PC-3 (cell line): ENCODE results near the gene SCO1. TPM values are rescaled to one million over a fixed set of nuclear protein-coding genes. Genes with fewer than 3 reads are reported as not detected.

Source experiments
- ATAC-seq: fragments of 200-7000 bp; cut with Tn5 transposase; 2 replicates; pipeline ENCODE4 v1.9.1; 2020; ENCODE audit warnings: mild to moderate bottlenecking, moderate library complexity
- BruUV-seq: library from RNA; stranded (reverse); fragments of 400-500 nt; replicated peaks from 2 replicates; lab custom pipeline; 2021; lab: Mats Ljungman, UMichigan
- CTCF ChIA-PET: fragments of 300-600 bp; sonication (Branson Sonifier 250); formaldehyde crosslinking; loops from one replicate; lab custom pipeline; 2022; ENCODE audit warnings: antibody characterized with exemption; lab: Charles Lee
- POLR2A ChIA-PET: fragments of 300-600 bp; sonication (Branson Sonifier 250); formaldehyde crosslinking; loops from one replicate; lab custom pipeline; 2022; ENCODE audit warnings: antibody characterized with exemption; ENCODE audit not compliant: unreplicated experiment; lab: Charles Lee
- DNase-seq: peaks from one replicate; pipeline ENCODE4 v3.0.0-alpha.2; 2015
- H2AFZ ChIP-seq: fragments of 300-600 bp; sonication (generic); 2 replicates; pipeline ENCODE4 v1.6.0; 2016; ENCODE audit warnings: antibody characterized with exemption, low read length
- H3F3A ChIP-seq: fragments of 300-600 bp; sonication (generic); one replicate; pipeline ENCODE4 v1.6.0; 2017; ENCODE audit warnings: antibody characterized with exemption, low read length, control low read depth, mild to moderate bottlenecking; ENCODE audit not compliant: unreplicated experiment
- H3K27ac ChIP-seq: fragments of 300-600 bp; sonication (generic); 2 replicates; pipeline ENCODE4 v1.5.1; 2016; ENCODE audit warnings: mild to moderate bottlenecking, low read length
- H3K27me3 ChIP-seq: fragments of 300-600 bp; sonication (generic); 2 replicates; pipeline ENCODE4 v1.6.1; 2016; ENCODE audit warnings: low read length, mixed read lengths
- H3K36me3 ChIP-seq: fragments of 300-600 bp; sonication (generic); 2 replicates; pipeline ENCODE4 v1.6.1; 2016; ENCODE audit warnings: low read depth, mixed run types, low read length, mixed read lengths
- H3K4me1 ChIP-seq: fragments of 300-600 bp; sonication (generic); 2 replicates; pipeline ENCODE4 v1.5.1; 2016; ENCODE audit warnings: low read length; ENCODE audit not compliant: insufficient read depth
- H3K4me2 ChIP-seq: fragments of 300-600 bp; sonication (generic); 2 replicates; pipeline ENCODE4 v1.6.0; 2016; ENCODE audit warnings: low read length
- H3K4me3 ChIP-seq: fragments of 300-600 bp; sonication (generic); 2 replicates; pipeline ENCODE4 v1.5.1; 2016; ENCODE audit warnings: mild to moderate bottlenecking, low read length, mixed read lengths
- H3K79me2 ChIP-seq: fragments of 300-600 bp; sonication (generic); 2 replicates; pipeline ENCODE4 v1.6.1; 2017; ENCODE audit warnings: low read length, mixed read lengths
- H3K9ac ChIP-seq: fragments of 300-600 bp; sonication (generic); 2 replicates; pipeline ENCODE4 v1.6.0; 2016; ENCODE audit warnings: mild to moderate bottlenecking, low read length
- H3K9me2 ChIP-seq: fragments of 300-600 bp; sonication (generic); replicated peaks from 2 replicates; pipeline ENCODE4 v1.6.1; 2016; ENCODE audit warnings: mixed run types, low read length, mixed read lengths
- H3K9me3 ChIP-seq: fragments of 300-600 bp; sonication (generic); 2 replicates; pipeline ENCODE4 v1.6.1; 2016; ENCODE audit warnings: low read length, mixed read lengths
- H4K20me1 ChIP-seq: fragments of 300-600 bp; sonication (generic); 2 replicates; pipeline ENCODE4 v1.6.1; 2016; ENCODE audit warnings: low read length, mixed read lengths
- CTCF ChIP-seq: fragments of 300-600 bp; sonication (generic); conservative IDR thresholded peaks from 2 replicates; pipeline ENCODE4 v1.5.1; 2017; ENCODE audit warnings: antibody characterized with exemption, low read depth, mild to moderate bottlenecking, low read length
- EZH2 ChIP-seq: fragments of 300-600 bp; sonication (generic); IDR thresholded peaks from one replicate; pipeline ENCODE4 v1.6.1; 2017; ENCODE audit warnings: antibody characterized with exemption, mild to moderate bottlenecking, low read length; ENCODE audit not compliant: unreplicated experiment
- EZH2phosphoT487 ChIP-seq: fragments of 300-600 bp; sonication (generic); IDR thresholded peaks from 2 replicates; pipeline ENCODE4 v1.6.1; 2018; ENCODE audit warnings: mild to moderate bottlenecking, antibody characterized with exemption, low read length, borderline replicate concordance
- intact Hi-C: fragments of 100-400 bp; cut with micrococcal nuclease; formaldehyde crosslinking; loops from 2 replicates; pipeline ENCODE4 v1.9.0; 2023
- total RNA-seq: library from RNA; depleted of rRNA; stranded (reverse); fragments of >200 nt; gene quantifications from 2 replicates; pipeline ENCODE4 v1.2.3, GENCODE V29; 2014; rRNA removed

SCO1 gene
- total RNA-seq, 1 experiment from 2014 or later = 59.7 TPM

GRCh38 chr17:10622617-10623485, 74.5 kb downstream of the SCO1 start:
- Histone ChIP-seq H4K20me1 (no peaks in the 10 kb centered on the region), H3K4me2 (no peak overlapping the region), H3K27me3 (no peaks in the 10 kb centered on the region), H3K9ac (no peak overlapping the region), H3F3A (no peaks in the 10 kb centered on the region), H3K79me2 (no peaks in the 10 kb centered on the region), H3K9me2 (no peaks in the 10 kb centered on the region), H3K4me3 (no peak overlapping the region), H3K36me3 (no peaks in the 10 kb centered on the region), H2AFZ (no peak overlapping the region), H3K27ac (no peak overlapping the region), H3K4me1 (no peaks in the 10 kb centered on the region), H3K9me3 (no peaks in the 10 kb centered on the region)
- DNase-seq (no peak), ATAC-seq (no peak)
- BruUV-seq = no TSS peak
- TF ChIP-seq EZH2phosphoT487 (no peak), CTCF (no peak), EZH2 (no peak)
- intact Hi-C loops = no loop called here
- CTCF ChIA-PET = interaction anchor here (0.6 kb wide), 1 partner anchor 543 kb away, joined by 4 read pairs; no protein-coding TSS in a partner anchor
- POLR2A ChIA-PET = no interaction called here

Other genes with a start within 250 kb of the SCO1 start
- not detected in 2 replicates for gene MYH4, start 228.0 kb downstream of the SCO1 start, total RNA-seq
- gene MYH1, start 179.0 kb downstream of the SCO1 start, total RNA-seq = not detected in 2 replicates
- not detected in 2 replicates for gene MYH2, start 147.9 kb downstream of the SCO1 start, total RNA-seq
- 1.3 and 4.1 TPM in 2 replicates for gene MYH3, start 40.2 kb downstream of the SCO1 start, total RNA-seq
- 2.4 and 2.9 TPM in 2 replicates for gene ADPRM, start 61 bp upstream of the SCO1 start, total RNA-seq
- gene TMEM220, start 32.5 kb upstream of the SCO1 start, total RNA-seq = 0.98 and 3.9 TPM in 2 replicates
- not detected in 2 replicates for gene TMEM238L, start 106.6 kb upstream of the SCO1 start, total RNA-seq
- gene PIRT, start 140.6 kb upstream of the SCO1 start, total RNA-seq = not detected in 2 replicates